GM23338 (cell line): ENCODE data around the gene RGS6. TPM values are rescaled to one million over a fixed set of nuclear protein-coding genes. Genes with fewer than 3 reads are reported as not detected.

Experiments
- ATAC-seq: fragments of 200-7000 bp; cut with Tn5 transposase; 3 replicates; pipeline ENCODE4 v1.9.1; 2020
- DNase-seq: peaks from one replicate; pipeline ENCODE4 v3.0.0-alpha.2; 2015; ENCODE audit warnings: low spot score
- H2AFZ ChIP-seq: fragments of 200-600 bp; sonication (generic); 2 replicates; pipeline ENCODE4 v1.8.0; 2016; ENCODE audit warnings: antibody characterized with exemption, mild to moderate bottlenecking, moderate library complexity
- H3F3A ChIP-seq: fragments of 200-600 bp; sonication (generic); replicated peaks from 2 replicates; pipeline ENCODE4 v1.8.0; 2017; ENCODE audit warnings: antibody characterized with exemption, mixed run types, low read depth
- H3K27ac ChIP-seq: fragments of 200-600 bp; sonication (generic); 2 replicates; pipeline ENCODE4 v1.6.1; 2016; ENCODE audit warnings: low read depth
- H3K27me3 ChIP-seq: fragments of 200-600 bp; sonication (generic); 2 replicates; pipeline ENCODE4 v1.8.0; 2016; ENCODE audit warnings: mild to moderate bottlenecking, mixed run types, moderate library complexity; ENCODE audit not compliant: insufficient read depth
- H3K36me3 ChIP-seq: fragments of 200-600 bp; sonication (generic); 2 replicates; pipeline ENCODE4 v1.8.0; 2016; ENCODE audit warnings: mild to moderate bottlenecking; ENCODE audit not compliant: insufficient read depth
- H3K4me1 ChIP-seq: fragments of 200-600 bp; sonication (generic); 2 replicates; pipeline ENCODE4 v1.8.0; 2016; ENCODE audit warnings: mild to moderate bottlenecking, moderate library complexity; ENCODE audit not compliant: insufficient read depth
- H3K4me2 ChIP-seq: fragments of 200-600 bp; sonication (generic); 2 replicates; pipeline ENCODE4 v1.7.1; 2017; ENCODE audit warnings: mixed run types
- H3K4me3 ChIP-seq: fragments of 200-600 bp; sonication (generic); 2 replicates; pipeline ENCODE4 v1.6.1; 2016; ENCODE audit warnings: mixed run types
- H3K79me2 ChIP-seq: fragments of 200-600 bp; sonication (generic); replicated peaks from 2 replicates; pipeline ENCODE4 v1.8.0; 2017; ENCODE audit warnings: mild to moderate bottlenecking; ENCODE audit not compliant: insufficient read depth
- H3K9me2 ChIP-seq: fragments of 200-600 bp; sonication (generic); 2 replicates; pipeline ENCODE4 v1.8.0; 2017; ENCODE audit not compliant: insufficient read depth
- H4K20me1 ChIP-seq: fragments of 200-600 bp; sonication (generic); replicated peaks from 2 replicates; pipeline ENCODE4 v1.8.0; 2017; ENCODE audit warnings: mild to moderate bottlenecking; ENCODE audit not compliant: insufficient read depth
- H3K27ac Mint-ChIP-seq: 2 replicates; pipeline ENCODE4 v1.8.0; 2020; ENCODE audit warnings: inconsistent platforms, mild to moderate bottlenecking, moderate library complexity, mixed read lengths
- H3K27me3 Mint-ChIP-seq: 3 replicates; pipeline ENCODE4 v1.8.0; 2022; ENCODE audit warnings: low read depth, mild to moderate bottlenecking, moderate library complexity, mixed read lengths, inconsistent platforms; ENCODE audit not compliant: insufficient read depth, poor library complexity
- H3K36me3 Mint-ChIP-seq: 3 replicates; pipeline ENCODE4 v1.8.0; 2021; ENCODE audit warnings: low read depth, mild to moderate bottlenecking, inconsistent platforms, moderate library complexity, mixed read lengths
- H3K4me1 Mint-ChIP-seq: 3 replicates; pipeline ENCODE4 v1.8.0; 2020; ENCODE audit warnings: mild to moderate bottlenecking, inconsistent platforms, mixed read lengths
- H3K4me3 Mint-ChIP-seq: 3 replicates; pipeline ENCODE4 v1.8.0; 2021; ENCODE audit warnings: moderate library complexity, mild to moderate bottlenecking, inconsistent platforms, mixed read lengths
- H3K9me3 Mint-ChIP-seq: 3 replicates; pipeline ENCODE4 v1.8.0; 2020; ENCODE audit warnings: moderate library complexity, mild to moderate bottlenecking, inconsistent platforms, mixed read lengths
- CREB1 ChIP-seq: fragments of 250-450 bp; sonication (Bioruptor Pico); IDR thresholded peaks from 2 replicates; pipeline ENCODE4 v1.5.0; 2020; ENCODE audit warnings: low read depth, mild to moderate bottlenecking, moderate library complexity
- EZH2 ChIP-seq: fragments of 200-600 bp; sonication (generic); IDR thresholded peaks from one replicate; pipeline ENCODE4 v1.8.0; 2017; ENCODE audit warnings: antibody characterized with exemption, mild to moderate bottlenecking, low read depth; ENCODE audit not compliant: unreplicated experiment
- JUNB ChIP-seq: IDR thresholded peaks from one replicate; pipeline ENCODE4 v1.6.1; 2016; ENCODE audit warnings: antibody characterized with exemption; ENCODE audit not compliant: unreplicated experiment
- NANOG ChIP-seq: IDR thresholded peaks from 2 replicates; pipeline ENCODE4 v1.6.1; 2016; ENCODE audit warnings: antibody characterized with exemption, borderline replicate concordance
- POLR2AphosphoS5 ChIP-seq: IDR thresholded peaks from 2 replicates; pipeline ENCODE4 v1.6.1; 2016; ENCODE audit warnings: antibody characterized with exemption, low read depth
- STAT1 ChIP-seq: IDR thresholded peaks from one replicate; pipeline ENCODE4 v1.6.1; 2016; ENCODE audit warnings: antibody characterized with exemption; ENCODE audit not compliant: unreplicated experiment
- ZNF114 ChIP-seq: fragments of 250-450 bp; sonication (Bioruptor Pico); IDR thresholded peaks from 2 replicates; pipeline ENCODE4 v1.5.0; 2020; ENCODE audit warnings: mild to moderate bottlenecking, moderate library complexity
- ZNF331 ChIP-seq: fragments of 250-450 bp; sonication (Bioruptor Pico); IDR thresholded peaks from 2 replicates; pipeline ENCODE4 v1.5.0; 2020; ENCODE audit warnings: low read depth, mild to moderate bottlenecking, moderate library complexity
- polyA plus RNA-seq: library from polyadenylated mRNA; unstranded; fragments of >200 nt; fragmentation: Nextera tagmentation; extraction: Ambion mirVana; gene quantifications from 2 replicates; pipeline ENCODE4 v1.2.1, GENCODE V29; 2016
- total RNA-seq: library from RNA; depleted of rRNA; stranded (reverse); fragments of >200 nt; shearing (Covaris generic); gene quantifications from 2 replicates; pipeline ENCODE4 v1.2.3, GENCODE V29; 2014
- TF ChIP-seq, protein P1 (sequence below): fragments of 250-450 bp; sonication (Bioruptor Pico); IDR thresholded peaks from 2 replicates; pipeline ENCODE4 v1.5.0; 2020; ENCODE audit warnings: mild to moderate bottlenecking, moderate library complexity
- TF ChIP-seq, protein P2 (sequence below), 2 experiments: fragments of 200-600 bp in 1 of 2; sonication (generic) in 1 of 2; conservative IDR thresholded peaks; 2 replicates each; pipeline versions ENCODE4 v1.5.1 to v1.6.1; 2016 to 2017; ENCODE audit warnings: antibody characterized with exemption in 2 of 2, low read depth in 2 of 2, mild to moderate bottlenecking in 2 of 2, moderate library complexity in 1 of 2
- TF ChIP-seq, protein P3 (sequence below): IDR thresholded peaks from 2 replicates; pipeline ENCODE4 v1.6.1; 2016; ENCODE audit warnings: antibody characterized with exemption
- TF ChIP-seq, protein P4 (sequence below): IDR thresholded peaks from one replicate; pipeline ENCODE4 v1.6.1; 2018; ENCODE audit warnings: antibody characterized with exemption; ENCODE audit not compliant: unreplicated experiment

Gene RGS6
- total and polyA plus RNA-seq, 2 experiments from 2014 or later = 0.66 to 0.83 TPM

DNA sequence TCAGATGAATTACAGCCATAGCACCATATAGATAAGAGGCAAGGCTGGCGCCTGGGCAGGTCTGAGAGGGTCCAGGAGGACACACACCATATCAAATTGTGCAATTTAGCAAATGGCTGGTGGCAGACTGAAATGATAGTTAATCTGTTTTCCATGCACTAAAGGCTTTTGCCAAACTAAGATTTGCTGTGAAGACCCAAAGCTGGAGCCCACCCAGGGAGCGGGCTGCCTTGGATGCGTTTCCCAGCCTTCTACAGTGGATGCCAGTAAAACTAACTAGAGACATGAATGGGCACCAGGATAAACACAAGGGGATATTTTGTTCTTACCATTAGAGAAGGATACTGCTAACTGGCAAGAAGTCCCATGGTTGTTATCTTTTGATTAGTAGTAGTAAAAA is 486.6 kb downstream of the RGS6 start (continued):
- TF ChIP-seq, protein P1, sequence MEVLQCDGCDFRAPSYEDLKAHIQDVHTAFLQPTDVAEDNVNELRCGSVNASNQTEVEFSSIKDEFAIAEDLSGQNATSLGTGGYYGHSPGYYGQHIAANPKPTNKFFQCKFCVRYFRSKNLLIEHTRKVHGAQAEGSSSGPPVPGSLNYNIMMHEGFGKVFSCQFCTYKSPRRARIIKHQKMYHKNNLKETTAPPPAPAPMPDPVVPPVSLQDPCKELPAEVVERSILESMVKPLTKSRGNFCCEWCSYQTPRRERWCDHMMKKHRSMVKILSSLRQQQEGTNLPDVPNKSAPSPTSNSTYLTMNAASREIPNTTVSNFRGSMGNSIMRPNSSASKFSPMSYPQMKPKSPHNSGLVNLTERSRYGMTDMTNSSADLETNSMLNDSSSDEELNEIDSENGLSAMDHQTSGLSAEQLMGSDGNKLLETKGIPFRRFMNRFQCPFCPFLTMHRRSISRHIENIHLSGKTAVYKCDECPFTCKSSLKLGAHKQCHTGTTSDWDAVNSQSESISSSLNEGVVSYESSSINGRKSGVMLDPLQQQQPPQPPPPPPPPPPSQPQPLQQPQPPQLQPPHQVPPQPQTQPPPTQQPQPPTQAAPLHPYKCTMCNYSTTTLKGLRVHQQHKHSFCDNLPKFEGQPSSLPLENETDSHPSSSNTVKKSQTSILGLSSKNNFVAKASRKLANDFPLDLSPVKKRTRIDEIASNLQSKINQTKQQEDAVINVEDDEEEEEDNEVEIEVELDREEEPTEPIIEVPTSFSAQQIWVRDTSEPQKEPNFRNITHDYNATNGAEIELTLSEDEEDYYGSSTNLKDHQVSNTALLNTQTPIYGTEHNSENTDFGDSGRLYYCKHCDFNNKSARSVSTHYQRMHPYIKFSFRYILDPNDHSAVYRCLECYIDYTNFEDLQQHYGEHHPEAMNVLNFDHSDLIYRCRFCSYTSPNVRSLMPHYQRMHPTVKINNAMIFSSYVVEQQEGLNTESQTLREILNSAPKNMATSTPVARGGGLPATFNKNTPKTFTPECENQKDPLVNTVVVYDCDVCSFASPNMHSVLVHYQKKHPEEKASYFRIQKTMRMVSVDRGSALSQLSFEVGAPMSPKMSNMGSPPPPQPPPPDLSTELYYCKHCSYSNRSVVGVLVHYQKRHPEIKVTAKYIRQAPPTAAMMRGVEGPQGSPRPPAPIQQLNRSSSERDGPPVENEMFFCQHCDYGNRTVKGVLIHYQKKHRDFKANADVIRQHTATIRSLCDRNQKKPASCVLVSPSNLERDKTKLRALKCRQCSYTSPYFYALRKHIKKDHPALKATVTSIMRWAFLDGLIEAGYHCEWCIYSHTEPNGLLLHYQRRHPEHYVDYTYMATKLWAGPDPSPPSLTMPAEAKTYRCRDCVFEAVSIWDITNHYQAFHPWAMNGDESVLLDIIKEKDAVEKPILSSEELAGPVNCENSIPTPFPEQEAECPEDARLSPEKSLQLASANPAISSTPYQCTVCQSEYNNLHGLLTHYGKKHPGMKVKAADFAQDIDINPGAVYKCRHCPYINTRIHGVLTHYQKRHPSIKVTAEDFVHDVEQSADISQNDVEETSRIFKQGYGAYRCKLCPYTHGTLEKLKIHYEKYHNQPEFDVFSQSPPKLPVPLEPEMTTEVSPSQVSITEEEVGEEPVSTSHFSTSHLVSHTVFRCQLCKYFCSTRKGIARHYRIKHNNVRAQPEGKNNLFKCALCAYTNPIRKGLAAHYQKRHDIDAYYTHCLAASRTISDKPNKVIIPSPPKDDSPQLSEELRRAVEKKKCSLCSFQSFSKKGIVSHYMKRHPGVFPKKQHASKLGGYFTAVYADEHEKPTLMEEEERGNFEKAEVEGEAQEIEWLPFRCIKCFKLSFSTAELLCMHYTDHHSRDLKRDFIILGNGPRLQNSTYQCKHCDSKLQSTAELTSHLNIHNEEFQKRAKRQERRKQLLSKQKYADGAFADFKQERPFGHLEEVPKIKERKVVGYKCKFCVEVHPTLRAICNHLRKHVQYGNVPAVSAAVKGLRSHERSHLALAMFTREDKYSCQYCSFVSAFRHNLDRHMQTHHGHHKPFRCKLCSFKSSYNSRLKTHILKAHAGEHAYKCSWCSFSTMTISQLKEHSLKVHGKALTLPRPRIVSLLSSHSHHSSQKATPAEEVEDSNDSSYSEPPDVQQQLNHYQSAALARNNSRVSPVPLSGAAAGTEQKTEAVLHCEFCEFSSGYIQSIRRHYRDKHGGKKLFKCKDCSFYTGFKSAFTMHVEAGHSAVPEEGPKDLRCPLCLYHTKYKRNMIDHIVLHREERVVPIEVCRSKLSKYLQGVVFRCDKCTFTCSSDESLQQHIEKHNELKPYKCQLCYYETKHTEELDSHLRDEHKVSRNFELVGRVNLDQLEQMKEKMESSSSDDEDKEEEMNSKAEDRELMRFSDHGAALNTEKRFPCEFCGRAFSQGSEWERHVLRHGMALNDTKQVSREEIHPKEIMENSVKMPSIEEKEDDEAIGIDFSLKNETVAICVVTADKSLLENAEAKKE (CRISPR knock-in tag) = no peak

DNA sequence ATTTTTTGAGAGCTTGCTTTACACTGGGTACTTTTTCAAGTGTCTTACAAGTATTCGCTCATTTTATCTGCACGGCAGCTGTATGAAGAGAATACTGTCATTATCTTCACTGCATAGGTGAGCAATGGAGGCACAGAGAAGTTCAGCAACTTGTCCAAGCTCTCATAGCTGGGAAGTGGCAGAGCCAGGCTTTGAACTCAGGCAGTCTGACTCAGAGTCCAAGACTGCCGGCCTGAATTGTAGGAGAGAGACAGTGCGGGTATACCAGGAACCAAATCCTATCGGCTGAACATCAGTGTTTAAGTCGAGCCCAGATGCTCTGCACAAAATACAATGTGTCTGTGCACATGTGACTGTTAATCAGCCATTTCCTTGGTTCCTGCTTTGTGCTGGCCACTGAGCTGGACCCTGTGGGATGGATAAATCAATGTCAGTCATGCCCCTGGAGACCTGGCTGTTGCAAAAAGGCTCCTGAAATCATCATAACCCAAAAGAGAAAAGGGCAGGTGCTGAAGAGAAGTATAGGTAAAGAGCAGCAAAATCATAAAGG is 487.1 kb downstream of the RGS6 start:
- Mint-ChIP-seq H3K27me3 (peaks cover 2% of the 10 kb centered on the region), H3K4me3 (no peak overlapping the region), H3K27ac (no peak overlapping the region), H3K4me1 (peaks cover 11% of the 10 kb centered on the region; the same call in 2 of the 3 replicates), H3K36me3 (peaks cover 12% of the 10 kb centered on the region), H3K9me3 (peaks cover 32% of the 10 kb centered on the region)
- DNase-seq (no peak), ATAC-seq (no peak)
- Histone ChIP-seq H2AFZ (peak overlapping the region; percentile 91), H3K36me3 (no peaks in the 10 kb centered on the region), H4K20me1 (no peaks in the 10 kb centered on the region), H3K9me2 (no peaks in the 10 kb centered on the region; the same call in 1 of the 2 replicates), H3K27me3 (no peaks in the 10 kb centered on the region), H3K4me3 (no peak overlapping the region), H3F3A (no peaks in the 10 kb centered on the region), H3K4me2 (no peak overlapping the region), H3K4me1 (peaks cover 9% of the 10 kb centered on the region; the same call in 1 of the 2 replicates), H3K79me2 (no peaks in the 10 kb centered on the region), H3K27ac (no peak overlapping the region)
- TF ChIP-seq, protein P2, sequence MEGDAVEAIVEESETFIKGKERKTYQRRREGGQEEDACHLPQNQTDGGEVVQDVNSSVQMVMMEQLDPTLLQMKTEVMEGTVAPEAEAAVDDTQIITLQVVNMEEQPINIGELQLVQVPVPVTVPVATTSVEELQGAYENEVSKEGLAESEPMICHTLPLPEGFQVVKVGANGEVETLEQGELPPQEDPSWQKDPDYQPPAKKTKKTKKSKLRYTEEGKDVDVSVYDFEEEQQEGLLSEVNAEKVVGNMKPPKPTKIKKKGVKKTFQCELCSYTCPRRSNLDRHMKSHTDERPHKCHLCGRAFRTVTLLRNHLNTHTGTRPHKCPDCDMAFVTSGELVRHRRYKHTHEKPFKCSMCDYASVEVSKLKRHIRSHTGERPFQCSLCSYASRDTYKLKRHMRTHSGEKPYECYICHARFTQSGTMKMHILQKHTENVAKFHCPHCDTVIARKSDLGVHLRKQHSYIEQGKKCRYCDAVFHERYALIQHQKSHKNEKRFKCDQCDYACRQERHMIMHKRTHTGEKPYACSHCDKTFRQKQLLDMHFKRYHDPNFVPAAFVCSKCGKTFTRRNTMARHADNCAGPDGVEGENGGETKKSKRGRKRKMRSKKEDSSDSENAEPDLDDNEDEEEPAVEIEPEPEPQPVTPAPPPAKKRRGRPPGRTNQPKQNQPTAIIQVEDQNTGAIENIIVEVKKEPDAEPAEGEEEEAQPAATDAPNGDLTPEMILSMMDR (conservative IDR thresholded peaks at IDR 0.05; ENCODE audit: low read depth in 2 of 2) = no peak
- TF ChIP-seq NANOG (no peak), STAT1 (no peak), ZNF114 (CRISPR knock-in tag) (no peak), EZH2 (no peak), ZNF331 (CRISPR knock-in tag) (no peak), POLR2AphosphoS5 (no peak), CREB1 (no peak), JUNB (no peak)
- TF ChIP-seq, protein P3, sequence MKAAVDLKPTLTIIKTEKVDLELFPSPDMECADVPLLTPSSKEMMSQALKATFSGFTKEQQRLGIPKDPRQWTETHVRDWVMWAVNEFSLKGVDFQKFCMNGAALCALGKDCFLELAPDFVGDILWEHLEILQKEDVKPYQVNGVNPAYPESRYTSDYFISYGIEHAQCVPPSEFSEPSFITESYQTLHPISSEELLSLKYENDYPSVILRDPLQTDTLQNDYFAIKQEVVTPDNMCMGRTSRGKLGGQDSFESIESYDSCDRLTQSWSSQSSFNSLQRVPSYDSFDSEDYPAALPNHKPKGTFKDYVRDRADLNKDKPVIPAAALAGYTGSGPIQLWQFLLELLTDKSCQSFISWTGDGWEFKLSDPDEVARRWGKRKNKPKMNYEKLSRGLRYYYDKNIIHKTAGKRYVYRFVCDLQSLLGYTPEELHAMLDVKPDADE = no peak
- TF ChIP-seq, protein P4, sequence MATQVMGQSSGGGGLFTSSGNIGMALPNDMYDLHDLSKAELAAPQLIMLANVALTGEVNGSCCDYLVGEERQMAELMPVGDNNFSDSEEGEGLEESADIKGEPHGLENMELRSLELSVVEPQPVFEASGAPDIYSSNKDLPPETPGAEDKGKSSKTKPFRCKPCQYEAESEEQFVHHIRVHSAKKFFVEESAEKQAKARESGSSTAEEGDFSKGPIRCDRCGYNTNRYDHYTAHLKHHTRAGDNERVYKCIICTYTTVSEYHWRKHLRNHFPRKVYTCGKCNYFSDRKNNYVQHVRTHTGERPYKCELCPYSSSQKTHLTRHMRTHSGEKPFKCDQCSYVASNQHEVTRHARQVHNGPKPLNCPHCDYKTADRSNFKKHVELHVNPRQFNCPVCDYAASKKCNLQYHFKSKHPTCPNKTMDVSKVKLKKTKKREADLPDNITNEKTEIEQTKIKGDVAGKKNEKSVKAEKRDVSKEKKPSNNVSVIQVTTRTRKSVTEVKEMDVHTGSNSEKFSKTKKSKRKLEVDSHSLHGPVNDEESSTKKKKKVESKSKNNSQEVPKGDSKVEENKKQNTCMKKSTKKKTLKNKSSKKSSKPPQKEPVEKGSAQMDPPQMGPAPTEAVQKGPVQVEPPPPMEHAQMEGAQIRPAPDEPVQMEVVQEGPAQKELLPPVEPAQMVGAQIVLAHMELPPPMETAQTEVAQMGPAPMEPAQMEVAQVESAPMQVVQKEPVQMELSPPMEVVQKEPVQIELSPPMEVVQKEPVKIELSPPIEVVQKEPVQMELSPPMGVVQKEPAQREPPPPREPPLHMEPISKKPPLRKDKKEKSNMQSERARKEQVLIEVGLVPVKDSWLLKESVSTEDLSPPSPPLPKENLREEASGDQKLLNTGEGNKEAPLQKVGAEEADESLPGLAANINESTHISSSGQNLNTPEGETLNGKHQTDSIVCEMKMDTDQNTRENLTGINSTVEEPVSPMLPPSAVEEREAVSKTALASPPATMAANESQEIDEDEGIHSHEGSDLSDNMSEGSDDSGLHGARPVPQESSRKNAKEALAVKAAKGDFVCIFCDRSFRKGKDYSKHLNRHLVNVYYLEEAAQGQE = no peak
